ENCODE results near the gene UMODL1.

GRCh38 chr21:42149656-42150473 is 78.7 kb downstream of the UMODL1 start:
- TF ChIP-seq, protein P1, sequence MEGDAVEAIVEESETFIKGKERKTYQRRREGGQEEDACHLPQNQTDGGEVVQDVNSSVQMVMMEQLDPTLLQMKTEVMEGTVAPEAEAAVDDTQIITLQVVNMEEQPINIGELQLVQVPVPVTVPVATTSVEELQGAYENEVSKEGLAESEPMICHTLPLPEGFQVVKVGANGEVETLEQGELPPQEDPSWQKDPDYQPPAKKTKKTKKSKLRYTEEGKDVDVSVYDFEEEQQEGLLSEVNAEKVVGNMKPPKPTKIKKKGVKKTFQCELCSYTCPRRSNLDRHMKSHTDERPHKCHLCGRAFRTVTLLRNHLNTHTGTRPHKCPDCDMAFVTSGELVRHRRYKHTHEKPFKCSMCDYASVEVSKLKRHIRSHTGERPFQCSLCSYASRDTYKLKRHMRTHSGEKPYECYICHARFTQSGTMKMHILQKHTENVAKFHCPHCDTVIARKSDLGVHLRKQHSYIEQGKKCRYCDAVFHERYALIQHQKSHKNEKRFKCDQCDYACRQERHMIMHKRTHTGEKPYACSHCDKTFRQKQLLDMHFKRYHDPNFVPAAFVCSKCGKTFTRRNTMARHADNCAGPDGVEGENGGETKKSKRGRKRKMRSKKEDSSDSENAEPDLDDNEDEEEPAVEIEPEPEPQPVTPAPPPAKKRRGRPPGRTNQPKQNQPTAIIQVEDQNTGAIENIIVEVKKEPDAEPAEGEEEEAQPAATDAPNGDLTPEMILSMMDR (conservative IDR thresholded peaks at IDR 0.05 in 1 of 2, IDR thresholded peaks at IDR 0.05 in 1 of 2; ENCODE audit: low read depth in 1 of 2, low read length in 2 of 2) = no peak
- TF ChIP-seq EZH2 (IDR thresholded peaks at IDR 0.05; ENCODE audit: low read length, missing control alignments) = no peak

Measured in fibroblast of lung (primary cell).